Measurements from ENCODE around the gene CDH23. TPM values are rescaled to one million over a fixed set of nuclear protein-coding genes. Genes with fewer than 3 reads are reported as not detected.

CDH23 gene
- total RNA-seq, 1 experiment from 2014 or later, result 2.9 TPM

- no peak for TF ChIP-seq HMGXB4 (CRISPR knock-in tag; IDR thresholded peaks at IDR 0.05)
These were observed 156.7 kb downstream of the CDH23 start (continued) for GRCh38 chr10:71553432-71553831.

GRCh38 chr10:71554671-71555070 lies 158.0 kb downstream of the CDH23 start:
- DNase-seq (ENCODE audit: low spot score) (no peak), ATAC-seq (no peak)
- CTCF ChIA-PET, result interaction anchor here (2.5 kb wide), 1 partner anchor 142 kb away, joined by 8 read pairs; no protein-coding TSS in a partner anchor
- no peak overlapping the region for H3K27ac Mint-ChIP-seq
- no peak for TF ChIP-seq JAZF1 (CRISPR knock-in tag; IDR thresholded peaks at IDR 0.05)
- TF ChIP-seq FOXK1 (CRISPR knock-in tag; IDR thresholded peaks at IDR 0.05), result no peak
- no peak for TF ChIP-seq ZNF219 (CRISPR knock-in tag; IDR thresholded peaks at IDR 0.05; ENCODE audit: borderline replicate concordance)
- TF ChIP-seq ZNF425 (CRISPR knock-in tag; conservative IDR thresholded peaks at IDR 0.05), result no peak
- no peak for TF ChIP-seq E2F4 (CRISPR knock-in tag; IDR thresholded peaks at IDR 0.05; ENCODE audit: borderline replicate concordance, low read depth)
- H3K9me3 Mint-ChIP-seq, result no peaks in the 10 kb centered on the region
- H3K4me1 Mint-ChIP-seq, result peaks cover 44% of the 10 kb centered on the region
- H3K27me3 Mint-ChIP-seq (ENCODE audit: low read depth), result no peaks in the 10 kb centered on the region
- H3K36me3 Mint-ChIP-seq, result no peaks in the 10 kb centered on the region
- no peak overlapping the region for H3K4me3 Mint-ChIP-seq
- POLR2A ChIA-PET, result no interaction called here

GRCh38 chr10:71555087-71555723 lies 158.5 kb downstream of the CDH23 start:
- Mint-ChIP-seq H3K27me3 (ENCODE audit: low read depth) (peaks cover 3% of the 10 kb centered on the region; the same call in 1 of the 2 replicates), H3K4me1 (peaks cover 39% of the 10 kb centered on the region)
- TF ChIP-seq ZNF281 (CRISPR knock-in tag; IDR thresholded peaks at IDR 0.05) (no peak), MYBL2 (CRISPR knock-in tag; IDR thresholded peaks at IDR 0.05) (no peak), AR (CRISPR knock-in tag; IDR thresholded peaks at IDR 0.05) (no peak), ZNF532 (CRISPR knock-in tag; IDR thresholded peaks at IDR 0.05; ENCODE audit: borderline replicate concordance) (no peak), ZMAT4 (CRISPR knock-in tag; IDR thresholded peaks at IDR 0.05) (no peak), ZNF317 (CRISPR knock-in tag; IDR thresholded peaks at IDR 0.05; ENCODE audit: borderline replicate concordance, low read depth) (no peak), ATF1 (CRISPR knock-in tag; IDR thresholded peaks at IDR 0.05) (no peak), E2F1 (CRISPR knock-in tag; IDR thresholded peaks at IDR 0.05) (no peak)

More at GRCh38 chr10:71555087-71555723, 158.5 kb downstream of the CDH23 start:
- DNase-seq (ENCODE audit: low spot score) (no peak), ATAC-seq (no peak)
- H3K4me3 Mint-ChIP-seq, result no peak overlapping the region
- no peaks in the 10 kb centered on the region for H3K9me3 Mint-ChIP-seq
- POLR2A ChIA-PET, result no interaction called here
- H3K27ac Mint-ChIP-seq, result no peak overlapping the region
- CTCF ChIA-PET, result interaction anchor here (0.7 to 2.5 kb wide), 3 partner anchors 13 to 142 kb away, joined by 3 to 8 read pairs (median 3); no protein-coding TSS in a partner anchor
- H3K36me3 Mint-ChIP-seq, result no peaks in the 10 kb centered on the region

Measured in WTC11 (cell line).